Peyer's patch (tissue), 4 donors: Measurements from ENCODE around the gene MALL.

Experiments used
- POLR2A ChIP-seq, 2 donors: fragments of 450-650 bp; IDR thresholded peaks; one replicate each; pipeline ENCODE4 v1.5.1; 2017; ENCODE audit warnings: antibody characterized with exemption in 2 of 2, mild to moderate bottlenecking in 2 of 2, moderate library complexity in 2 of 2
- TF ChIP-seq, protein P1 (sequence below), 6 experiments: fragments of 450-650 bp in 4 of 6; fragments of 200-600 bp in 2 of 6; sonication (generic) in 1 of 6; IDR thresholded peaks; one replicate each; pipeline ENCODE4 v1.5.1; 2017 to 2019; ENCODE audit warnings: antibody characterized with exemption in 6 of 6, mild to moderate bottlenecking in 3 of 6, moderate library complexity in 1 of 6

GRCh38 chr2:110140401-110140800, 24.8 kb upstream of the MALL start:
- TF ChIP-seq, protein P1, sequence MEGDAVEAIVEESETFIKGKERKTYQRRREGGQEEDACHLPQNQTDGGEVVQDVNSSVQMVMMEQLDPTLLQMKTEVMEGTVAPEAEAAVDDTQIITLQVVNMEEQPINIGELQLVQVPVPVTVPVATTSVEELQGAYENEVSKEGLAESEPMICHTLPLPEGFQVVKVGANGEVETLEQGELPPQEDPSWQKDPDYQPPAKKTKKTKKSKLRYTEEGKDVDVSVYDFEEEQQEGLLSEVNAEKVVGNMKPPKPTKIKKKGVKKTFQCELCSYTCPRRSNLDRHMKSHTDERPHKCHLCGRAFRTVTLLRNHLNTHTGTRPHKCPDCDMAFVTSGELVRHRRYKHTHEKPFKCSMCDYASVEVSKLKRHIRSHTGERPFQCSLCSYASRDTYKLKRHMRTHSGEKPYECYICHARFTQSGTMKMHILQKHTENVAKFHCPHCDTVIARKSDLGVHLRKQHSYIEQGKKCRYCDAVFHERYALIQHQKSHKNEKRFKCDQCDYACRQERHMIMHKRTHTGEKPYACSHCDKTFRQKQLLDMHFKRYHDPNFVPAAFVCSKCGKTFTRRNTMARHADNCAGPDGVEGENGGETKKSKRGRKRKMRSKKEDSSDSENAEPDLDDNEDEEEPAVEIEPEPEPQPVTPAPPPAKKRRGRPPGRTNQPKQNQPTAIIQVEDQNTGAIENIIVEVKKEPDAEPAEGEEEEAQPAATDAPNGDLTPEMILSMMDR (IDR thresholded peaks at IDR 0.05): no peak
- TF ChIP-seq POLR2A (IDR thresholded peaks at IDR 0.05): no peak
